Tibial artery (tissue), 4 donors: ENCODE data around the gene ZNF821.
"Not testable (repeated sequence)": the region's sequence is repeated elsewhere in the genome, so short reads cannot be mapped to it uniquely, and the experiment has no call there.

Experiments
- DNase-seq, 2 donors: peaks; one replicate each; pipeline ENCODE4 v3.0.0-alpha.2; 2019
- H3K27ac ChIP-seq, 2 donors: fragments of 200-600 bp; sonication (generic) in 1 of 2; 1 replicate in 1 of 2; 2 replicates in 1 of 2; pipeline ENCODE4 v1.5.1; 2018 to 2019; ENCODE audit warnings: mild to moderate bottlenecking in 1 of 2
- H3K27me3 ChIP-seq, 2 donors: fragments of 200-600 bp; sonication (generic) in 1 of 2; one replicate each; pipeline versions ENCODE4 v1.5.1 to v1.6.0; 2016 to 2019
- H3K36me3 ChIP-seq, 3 donors: fragments of 200-600 bp; sonication (generic) in 2 of 3; one replicate each; pipeline ENCODE4 v1.5.1; 2016 to 2019; ENCODE audit warnings: mild to moderate bottlenecking in 2 of 3
- H3K4me1 ChIP-seq, 4 donors: fragments of 200-600 bp; sonication (generic) in 2 of 4; 1 replicate in 3 of 4; 2 replicates in 1 of 4; pipeline ENCODE4 v1.5.1; 2016 to 2019
- H3K4me3 ChIP-seq, 2 donors: fragments of 200-600 bp; sonication (generic) in 1 of 2; 1 replicate in 1 of 2; 2 replicates in 1 of 2; pipeline ENCODE4 v1.5.1; 2018 to 2019; ENCODE audit warnings: mild to moderate bottlenecking in 2 of 2
- H3K9me3 ChIP-seq, 3 donors: fragments of 200-600 bp; sonication (generic) in 1 of 3; one replicate each; pipeline ENCODE4 v1.5.1; 2016 to 2019
- intact Hi-C: fragments of 100-400 bp; cut with DNase I; formaldehyde crosslinking; loops from one replicate; pipeline ENCODE4 v1.15.0; 2023; ENCODE audit warnings: low total_unique reads
- TF ChIP-seq, protein P1 (sequence below), 2 experiments: fragments of 200-600 bp in 1 of 2; fragments of 450-650 bp in 1 of 2; IDR thresholded peaks; one replicate each; pipeline ENCODE4 v1.5.1; 2017 to 2019; ENCODE audit warnings: antibody characterized with exemption in 2 of 2, mild to moderate bottlenecking in 1 of 2, moderate library complexity in 1 of 2

Gene ZNF821

DNA sequence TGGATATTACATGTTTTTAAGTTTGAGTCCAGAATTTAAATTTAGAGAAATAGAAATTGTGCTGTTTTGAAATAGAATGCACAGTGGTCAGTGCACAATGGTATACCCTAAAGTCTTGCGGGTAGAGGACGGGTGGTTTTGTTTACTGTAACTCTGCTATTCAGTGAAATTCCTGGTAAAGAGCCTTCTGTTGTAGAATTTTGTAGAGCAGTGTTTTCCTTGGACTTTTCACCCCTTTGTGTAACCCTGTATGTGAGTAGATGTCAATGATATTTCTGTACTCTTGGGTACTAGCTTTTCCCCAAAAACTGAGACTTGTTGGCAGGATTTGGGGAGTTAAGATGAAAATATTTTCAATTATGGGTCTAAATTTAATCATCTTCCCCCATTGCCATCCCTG lies 30.8 kb upstream of the ZNF821 start:
- H3K4me1 ChIP-seq = peaks cover 0 to 80% (median 20%) of the 10 kb centered on the region in 4 donors
- TF ChIP-seq, protein P1, sequence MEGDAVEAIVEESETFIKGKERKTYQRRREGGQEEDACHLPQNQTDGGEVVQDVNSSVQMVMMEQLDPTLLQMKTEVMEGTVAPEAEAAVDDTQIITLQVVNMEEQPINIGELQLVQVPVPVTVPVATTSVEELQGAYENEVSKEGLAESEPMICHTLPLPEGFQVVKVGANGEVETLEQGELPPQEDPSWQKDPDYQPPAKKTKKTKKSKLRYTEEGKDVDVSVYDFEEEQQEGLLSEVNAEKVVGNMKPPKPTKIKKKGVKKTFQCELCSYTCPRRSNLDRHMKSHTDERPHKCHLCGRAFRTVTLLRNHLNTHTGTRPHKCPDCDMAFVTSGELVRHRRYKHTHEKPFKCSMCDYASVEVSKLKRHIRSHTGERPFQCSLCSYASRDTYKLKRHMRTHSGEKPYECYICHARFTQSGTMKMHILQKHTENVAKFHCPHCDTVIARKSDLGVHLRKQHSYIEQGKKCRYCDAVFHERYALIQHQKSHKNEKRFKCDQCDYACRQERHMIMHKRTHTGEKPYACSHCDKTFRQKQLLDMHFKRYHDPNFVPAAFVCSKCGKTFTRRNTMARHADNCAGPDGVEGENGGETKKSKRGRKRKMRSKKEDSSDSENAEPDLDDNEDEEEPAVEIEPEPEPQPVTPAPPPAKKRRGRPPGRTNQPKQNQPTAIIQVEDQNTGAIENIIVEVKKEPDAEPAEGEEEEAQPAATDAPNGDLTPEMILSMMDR (IDR thresholded peaks at IDR 0.05) = no peak
- no peak for DNase-seq
- no peak overlapping the region for H3K4me3 ChIP-seq
- H3K36me3 ChIP-seq = peaks cover 11 to 38% (median 27%) of the 10 kb centered on the region in 3 donors
- no peak overlapping the region for H3K27ac ChIP-seq
- H3K9me3 ChIP-seq = no peaks in the 10 kb centered on the region
- intact Hi-C loops = no loop called here
- no peaks in the 10 kb centered on the region for H3K27me3 ChIP-seq

DNA sequence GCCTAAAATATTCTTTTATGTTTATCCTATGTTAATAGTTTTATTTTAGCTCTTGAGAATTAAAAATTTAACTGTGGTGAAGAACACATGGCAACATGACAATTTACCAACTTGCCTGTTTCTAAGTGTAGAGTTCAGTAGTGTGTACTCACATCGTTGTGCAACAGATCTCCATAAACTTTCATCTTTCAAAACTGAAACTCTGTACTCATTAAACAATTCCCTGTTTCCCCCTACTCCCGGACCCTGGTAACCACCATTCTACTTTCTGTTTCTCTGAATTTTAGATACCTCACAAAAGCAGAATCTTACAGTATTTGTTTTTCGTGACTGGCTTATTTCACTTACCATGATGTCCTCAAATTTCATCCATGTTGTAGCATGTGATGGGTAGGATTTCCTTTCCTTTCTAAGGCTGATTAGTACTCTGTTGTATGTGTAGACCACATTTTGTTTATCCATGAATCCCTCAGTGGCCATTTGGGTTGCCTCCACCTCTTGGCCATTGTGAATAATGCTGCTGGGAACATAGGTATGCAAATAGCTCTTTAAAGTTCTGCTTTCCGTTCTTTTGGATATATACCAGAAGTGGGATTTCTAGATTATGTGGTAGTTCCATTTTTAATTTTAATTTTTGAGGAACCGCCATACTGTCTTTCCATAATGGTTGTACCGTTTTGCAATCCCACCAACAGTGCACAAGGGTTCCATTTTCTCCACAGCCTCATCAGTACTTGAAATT lies 28.7 kb upstream of the ZNF821 start:
- intact Hi-C loops = no loop called here
- Histone ChIP-seq H3K4me3 (no peak overlapping the region), H3K4me1 (peaks cover 0 to 80% (median 23%) of the 10 kb centered on the region in 4 donors), H3K9me3 (no peaks in the 10 kb centered on the region), H3K27me3 (no peaks in the 10 kb centered on the region), H3K27ac (no peak overlapping the region), H3K36me3 (peaks cover 0 to 21% (median 12%) of the 10 kb centered on the region in 3 donors)
- TF ChIP-seq, protein P1 (IDR thresholded peaks at IDR 0.05) = no peak
- no peak for DNase-seq

DNA sequence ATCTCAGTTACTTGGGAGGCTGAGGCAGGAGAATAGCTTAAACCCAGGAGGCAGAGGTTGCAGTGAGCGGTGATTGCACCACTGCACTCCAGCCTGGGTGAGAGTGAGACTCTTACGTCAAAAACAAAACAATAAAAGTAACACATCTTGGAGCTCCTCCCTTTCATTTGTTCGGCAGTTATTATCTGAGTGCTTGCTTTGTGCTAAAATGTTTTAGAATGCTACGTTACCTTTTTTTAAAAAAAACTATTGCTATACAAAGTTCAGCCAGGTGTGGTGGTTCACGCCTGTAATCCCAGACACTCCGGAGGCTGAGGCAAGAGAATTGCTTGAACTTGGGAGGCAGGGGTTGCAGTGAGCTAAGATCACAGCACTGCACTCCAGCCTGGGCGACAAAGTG lies 27.1 kb upstream of the ZNF821 start:
- intact Hi-C loops = no loop called here
- DNase-seq = no peak

DNA sequence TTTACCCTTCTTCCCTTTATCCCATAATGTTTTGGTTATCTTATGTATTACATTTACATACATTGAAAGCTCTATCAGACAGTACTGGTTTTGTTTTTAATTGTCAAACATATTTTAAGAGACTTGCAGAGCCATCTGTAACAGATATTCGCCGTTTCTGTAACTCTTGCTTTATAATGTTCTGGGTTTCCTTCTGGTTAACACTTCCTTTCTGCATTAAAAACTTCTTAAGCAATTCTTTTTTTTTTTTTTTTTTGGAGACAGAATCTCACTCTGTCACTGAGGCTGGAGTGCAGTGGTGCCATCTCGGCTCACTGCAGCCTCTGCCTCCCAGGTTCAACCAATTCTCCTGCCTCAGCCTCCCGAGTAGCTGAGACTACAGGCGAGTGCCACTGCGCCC lies 21.8 kb upstream of the ZNF821 start:
- peaks cover 0 to 81% (median 18%) of the 10 kb centered on the region in 4 donors for H3K4me1 ChIP-seq
- H3K4me3 ChIP-seq, H3K9me3 ChIP-seq, DNase-seq, H3K27ac ChIP-seq, H3K27me3 ChIP-seq, H3K36me3 ChIP-seq: not testable (repeated sequence)
- intact Hi-C loops = loop anchor here (2.0 kb wide), 1 partner anchor 49 kb away; no protein-coding TSS in a partner anchor

More for the DNA sequence above, 27.1 kb upstream of the ZNF821 start:
- no peaks in the 10 kb centered on the region for H3K27me3 ChIP-seq
- TF ChIP-seq, protein P1 (IDR thresholded peaks at IDR 0.05) = no peak
- H3K36me3 ChIP-seq = peaks cover 0 to 5% (median 4%) of the 10 kb centered on the region in 3 donors
- H3K9me3 ChIP-seq = no peaks in the 10 kb centered on the region
- peaks cover 0 to 78% (median 21%) of the 10 kb centered on the region in 4 donors for H3K4me1 ChIP-seq
- no peak overlapping the region for H3K4me3 ChIP-seq
- H3K27ac ChIP-seq = no peak overlapping the region

DNA sequence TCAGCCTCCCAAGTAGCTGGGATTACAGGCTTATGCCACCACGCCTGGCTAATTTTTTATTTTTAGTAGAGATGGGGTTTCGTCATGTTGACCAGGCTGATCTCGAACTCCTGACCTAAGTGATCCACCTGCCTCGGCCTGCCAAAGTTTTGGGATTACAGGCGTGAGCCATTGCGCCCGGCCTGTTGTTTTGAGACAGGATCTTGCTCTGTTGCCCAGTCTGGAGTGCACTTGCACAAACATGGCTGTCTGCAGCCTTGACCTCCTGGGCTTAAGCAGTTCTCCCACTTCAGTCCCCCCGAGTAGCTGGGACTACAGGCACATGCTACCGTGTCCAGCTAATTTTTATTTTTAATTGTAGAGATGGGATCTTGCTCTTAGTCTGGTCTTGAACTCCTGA lies 20.3 kb upstream of the ZNF821 start:
- Histone ChIP-seq H3K4me1 (peaks cover 0 to 86% (median 23%) of the 10 kb centered on the region in 4 donors), H3K36me3 (peaks cover 0 to 2% (median 0%) of the 10 kb centered on the region in 3 donors), H3K27ac (no peak overlapping the region), H3K9me3 (no peaks in the 10 kb centered on the region), H3K4me3 (no peak overlapping the region), H3K27me3 (no peaks in the 10 kb centered on the region)
- TF ChIP-seq, protein P1 (IDR thresholded peaks at IDR 0.05) = no peak
- DNase-seq = no peak
- intact Hi-C loops = no loop called here

DNA sequence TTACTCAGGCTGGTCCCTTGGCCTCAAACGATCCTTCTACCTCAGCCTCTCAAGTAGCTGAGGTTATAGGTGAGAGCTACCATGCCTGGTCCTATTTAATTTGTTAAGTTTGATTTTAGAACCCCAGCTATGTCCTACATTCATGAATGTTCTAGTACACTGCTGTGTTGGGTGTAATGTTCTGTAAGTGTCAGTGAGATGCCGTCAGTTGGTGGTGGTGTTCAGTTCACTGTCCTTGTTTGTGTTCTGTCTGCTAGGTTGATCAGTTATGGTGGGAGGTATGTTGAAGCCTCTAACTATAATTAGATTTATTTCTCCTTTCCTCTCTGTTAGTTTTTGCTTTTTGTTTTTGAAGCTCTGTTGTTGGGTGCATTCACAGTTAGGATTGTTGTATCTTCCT lies 19.6 kb upstream of the ZNF821 start:
- no peak overlapping the region for H3K27ac ChIP-seq
- H3K27me3 ChIP-seq = no peaks in the 10 kb centered on the region
- no peak for DNase-seq
- H3K36me3 ChIP-seq = no peaks in the 10 kb centered on the region
- TF ChIP-seq, protein P1 (IDR thresholded peaks at IDR 0.05) = no peak
- peaks cover 0 to 86% (median 28%) of the 10 kb centered on the region in 4 donors for H3K4me1 ChIP-seq
- no peak overlapping the region for H3K4me3 ChIP-seq
- intact Hi-C loops = no loop called here
- H3K9me3 ChIP-seq = no peaks in the 10 kb centered on the region
